Nephron (organoid): Measurements from ENCODE around the gene BIRC7.

ENCODE experiments used
- H3K27ac Mint-ChIP-seq, 3 experiments: 2 replicates each; pipeline ENCODE4 v1.8.0; 2020; ENCODE audit warnings: mixed read lengths in 3 of 3, mild to moderate bottlenecking in 2 of 3, moderate library complexity in 1 of 3
- H3K27me3 Mint-ChIP-seq: 2 replicates; pipeline ENCODE4 v1.8.0; 2021; ENCODE audit warnings: low read depth, mild to moderate bottlenecking, moderate library complexity, mixed read lengths
- H3K36me3 Mint-ChIP-seq: 2 replicates; pipeline ENCODE4 v1.8.0; 2020; ENCODE audit warnings: low read depth, mixed read lengths
- H3K4me1 Mint-ChIP-seq: 2 replicates; pipeline ENCODE4 v1.8.0; 2020; ENCODE audit warnings: mixed read lengths
- H3K4me3 Mint-ChIP-seq, 3 experiments: 2 replicates each; pipeline ENCODE4 v1.8.0; 2020; ENCODE audit warnings: mild to moderate bottlenecking in 3 of 3, mixed read lengths in 3 of 3, moderate library complexity in 2 of 3
- H3K9me3 Mint-ChIP-seq: 2 replicates; pipeline ENCODE4 v1.8.0; 2020; ENCODE audit warnings: mixed read lengths
- TF ChIP-seq, protein P1 (sequence below), 3 experiments: fragments of 200-600 bp; sonication (generic); IDR thresholded peaks; one replicate each; pipeline ENCODE4 v1.5.0; 2021; ENCODE audit warnings: antibody characterized with exemption in 3 of 3; ENCODE audit not compliant: unreplicated experiment in 3 of 3

The BIRC7 gene

DNA sequence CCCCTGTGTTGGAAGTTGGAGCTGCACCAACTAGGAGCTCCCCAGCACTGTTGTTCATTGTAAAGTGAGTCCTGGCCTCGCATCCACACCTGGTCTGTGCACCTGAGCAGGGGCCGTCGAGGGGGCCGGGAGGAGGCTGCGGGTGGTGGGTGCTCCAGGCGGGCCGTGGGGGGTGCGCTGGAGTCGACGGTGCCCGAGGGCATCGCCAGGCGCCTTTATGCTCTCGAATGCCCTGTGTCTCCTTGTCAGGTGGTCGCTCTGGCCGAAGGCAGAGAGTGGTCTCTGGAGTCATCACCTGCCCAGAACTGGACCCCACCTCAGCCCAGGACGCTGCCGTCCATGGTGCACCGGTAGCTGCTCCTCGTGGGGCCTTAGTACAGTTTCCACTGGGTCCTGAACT is 41.3 kb downstream of the BIRC7 start:
- H3K4me3 Mint-ChIP-seq = no peak overlapping the region
- H3K27me3 Mint-ChIP-seq = no peaks in the 10 kb centered on the region
- peaks cover 19% of the 10 kb centered on the region for H3K4me1 Mint-ChIP-seq
- no peak overlapping the region for H3K27ac Mint-ChIP-seq
- H3K9me3 Mint-ChIP-seq = no peaks in the 10 kb centered on the region
- TF ChIP-seq, protein P1, sequence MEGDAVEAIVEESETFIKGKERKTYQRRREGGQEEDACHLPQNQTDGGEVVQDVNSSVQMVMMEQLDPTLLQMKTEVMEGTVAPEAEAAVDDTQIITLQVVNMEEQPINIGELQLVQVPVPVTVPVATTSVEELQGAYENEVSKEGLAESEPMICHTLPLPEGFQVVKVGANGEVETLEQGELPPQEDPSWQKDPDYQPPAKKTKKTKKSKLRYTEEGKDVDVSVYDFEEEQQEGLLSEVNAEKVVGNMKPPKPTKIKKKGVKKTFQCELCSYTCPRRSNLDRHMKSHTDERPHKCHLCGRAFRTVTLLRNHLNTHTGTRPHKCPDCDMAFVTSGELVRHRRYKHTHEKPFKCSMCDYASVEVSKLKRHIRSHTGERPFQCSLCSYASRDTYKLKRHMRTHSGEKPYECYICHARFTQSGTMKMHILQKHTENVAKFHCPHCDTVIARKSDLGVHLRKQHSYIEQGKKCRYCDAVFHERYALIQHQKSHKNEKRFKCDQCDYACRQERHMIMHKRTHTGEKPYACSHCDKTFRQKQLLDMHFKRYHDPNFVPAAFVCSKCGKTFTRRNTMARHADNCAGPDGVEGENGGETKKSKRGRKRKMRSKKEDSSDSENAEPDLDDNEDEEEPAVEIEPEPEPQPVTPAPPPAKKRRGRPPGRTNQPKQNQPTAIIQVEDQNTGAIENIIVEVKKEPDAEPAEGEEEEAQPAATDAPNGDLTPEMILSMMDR (IDR thresholded peaks at IDR 0.05; ENCODE audit: unreplicated experiment in 3 of 3) = no peak
- H3K36me3 Mint-ChIP-seq = peaks cover 16% of the 10 kb centered on the region

DNA sequence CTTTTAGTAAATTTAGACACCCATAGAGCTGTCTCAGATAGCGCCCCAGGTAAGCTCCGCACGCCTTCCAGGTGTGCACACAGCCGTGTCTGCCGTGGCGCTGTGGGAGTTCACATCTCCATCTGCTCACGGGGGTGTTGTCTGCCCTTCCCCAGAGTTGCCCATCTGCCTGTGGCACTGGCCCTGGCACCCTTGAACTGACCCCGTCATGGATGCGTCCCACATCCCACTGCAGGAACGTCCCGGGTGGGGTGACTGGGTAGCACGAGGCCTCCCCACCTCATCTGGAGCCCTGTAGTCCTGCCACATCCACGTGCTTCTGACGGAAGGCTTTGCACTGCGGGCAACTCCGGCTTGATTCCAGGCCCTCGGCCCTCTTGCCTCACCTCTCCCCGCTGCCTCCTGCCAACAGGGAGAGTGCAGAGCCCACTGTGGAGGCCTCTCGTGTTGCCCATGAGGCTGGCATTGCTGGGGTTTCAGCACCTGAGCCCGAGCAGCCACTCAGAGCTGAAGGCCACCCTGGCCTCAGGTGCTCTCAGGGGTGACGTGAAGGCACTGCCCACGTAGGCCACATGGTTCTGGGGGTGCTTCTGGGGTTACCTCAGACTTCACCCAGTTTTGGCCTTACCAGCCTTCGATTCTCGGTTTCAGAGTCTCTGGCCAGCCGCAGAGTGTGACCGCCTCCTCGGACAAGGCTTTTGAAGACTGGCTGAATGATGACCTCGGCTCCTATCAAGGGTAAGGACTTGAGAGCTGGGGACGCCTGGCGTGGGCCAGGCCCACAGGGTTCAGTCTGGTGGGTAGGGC is 42.0 kb downstream of the BIRC7 start:
- H3K4me1 Mint-ChIP-seq = peaks cover 19% of the 10 kb centered on the region
- H3K36me3 Mint-ChIP-seq = peaks cover 16% of the 10 kb centered on the region
- no peak overlapping the region for H3K4me3 Mint-ChIP-seq
- no peaks in the 10 kb centered on the region for H3K27me3 Mint-ChIP-seq
- H3K27ac Mint-ChIP-seq = no peak overlapping the region
- TF ChIP-seq, protein P1 (IDR thresholded peaks at IDR 0.05; ENCODE audit: unreplicated experiment in 3 of 3) = no peak
- H3K9me3 Mint-ChIP-seq = no peaks in the 10 kb centered on the region

DNA sequence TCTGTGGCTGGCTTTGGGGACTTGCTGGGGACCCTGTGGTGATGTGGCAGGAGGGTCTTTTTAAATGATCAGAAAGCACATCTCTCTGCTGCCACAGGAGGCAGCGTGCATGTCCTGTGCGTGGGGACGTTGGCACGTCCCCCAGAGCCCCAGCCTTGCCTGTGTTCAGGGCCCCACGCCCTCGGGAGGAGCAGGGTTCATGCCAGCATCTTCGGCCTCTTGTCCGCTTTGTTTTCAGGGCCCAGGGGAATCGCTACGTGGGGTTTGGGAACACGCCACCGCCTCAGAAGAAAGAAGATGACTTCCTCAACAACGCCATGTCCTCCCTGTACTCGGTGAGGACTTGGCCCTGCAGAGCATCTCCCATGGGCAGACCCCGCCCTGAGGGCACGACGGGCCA is 43.0 kb downstream of the BIRC7 start:
- TF ChIP-seq, protein P1 (IDR thresholded peaks at IDR 0.05; ENCODE audit: unreplicated experiment in 3 of 3) = no peak
- H3K4me3 Mint-ChIP-seq = no peak overlapping the region
- peaks cover 16% of the 10 kb centered on the region for H3K36me3 Mint-ChIP-seq
- no peaks in the 10 kb centered on the region for H3K27me3 Mint-ChIP-seq
- no peaks in the 10 kb centered on the region for H3K9me3 Mint-ChIP-seq
- no peak overlapping the region for H3K27ac Mint-ChIP-seq
- peaks cover 15% of the 10 kb centered on the region for H3K4me1 Mint-ChIP-seq

DNA sequence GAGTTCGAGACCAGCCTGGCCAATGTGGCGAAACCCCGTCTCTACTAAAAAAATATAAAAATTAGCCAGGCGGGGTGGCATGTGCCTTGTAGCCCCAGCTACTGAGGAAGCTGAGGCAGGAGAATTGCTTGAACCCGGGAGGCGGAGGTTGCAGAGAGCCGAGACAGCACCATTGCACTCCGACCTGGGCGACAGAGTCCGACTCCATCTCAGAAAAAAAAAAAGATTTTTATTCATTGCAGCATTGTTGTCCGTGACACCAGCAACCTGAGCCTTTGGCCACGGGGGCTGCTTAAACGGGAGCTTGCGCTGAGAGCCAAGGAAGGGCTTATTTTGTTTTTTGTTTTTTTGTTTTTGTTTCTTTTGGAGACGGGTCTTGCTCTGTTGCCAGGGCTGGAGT is 44.2 kb downstream of the BIRC7 start:
- TF ChIP-seq, protein P1 (IDR thresholded peaks at IDR 0.05; ENCODE audit: unreplicated experiment in 3 of 3) = no peak
- H3K9me3 Mint-ChIP-seq = no peaks in the 10 kb centered on the region
- no peak overlapping the region for H3K27ac Mint-ChIP-seq
- H3K36me3 Mint-ChIP-seq = peaks cover 19% of the 10 kb centered on the region
- H3K27me3 Mint-ChIP-seq = no peaks in the 10 kb centered on the region
- H3K4me3 Mint-ChIP-seq = no peak overlapping the region
- H3K4me1 Mint-ChIP-seq = peaks cover 5% of the 10 kb centered on the region

DNA sequence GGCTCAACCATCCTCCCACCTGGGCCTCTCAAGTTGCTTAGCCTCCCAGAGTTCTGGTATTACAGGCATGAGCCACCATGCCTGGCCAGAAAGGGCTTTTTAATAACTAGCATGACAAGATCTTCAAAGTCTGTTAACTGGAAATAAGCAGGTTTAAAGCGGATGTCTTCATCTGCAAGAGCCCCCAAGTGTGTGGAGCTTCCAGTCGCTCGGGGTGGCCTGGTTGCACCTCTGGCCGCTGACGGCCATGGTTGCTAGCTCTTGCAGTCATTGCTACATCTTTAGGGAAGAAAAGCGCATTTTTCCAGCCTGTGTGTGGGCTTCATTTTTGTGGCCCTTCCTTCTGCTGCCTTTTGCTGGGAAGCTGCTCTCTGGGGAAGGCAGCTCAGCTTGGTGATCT is 44.7 kb downstream of the BIRC7 start:
- peaks cover 5% of the 10 kb centered on the region for H3K4me1 Mint-ChIP-seq
- H3K9me3 Mint-ChIP-seq = no peaks in the 10 kb centered on the region
- H3K27me3 Mint-ChIP-seq = no peaks in the 10 kb centered on the region
- peaks cover 19% of the 10 kb centered on the region for H3K36me3 Mint-ChIP-seq
- TF ChIP-seq, protein P1 (IDR thresholded peaks at IDR 0.05; ENCODE audit: unreplicated experiment in 3 of 3) = no peak
- H3K27ac Mint-ChIP-seq = no peak overlapping the region
- no peak overlapping the region for H3K4me3 Mint-ChIP-seq
